ENCODE results near the gene DGKQ. TPM values are rescaled to one million over a fixed set of nuclear protein-coding genes. Genes with fewer than 3 reads are reported as not detected.
"Not testable (repeated sequence)": the region's sequence is repeated elsewhere in the genome, so short reads cannot be mapped to it uniquely, and the experiment has no call there.

The DGKQ gene
- polyA plus RNA-seq, 1 experiment = 4.5 TPM

DNA sequence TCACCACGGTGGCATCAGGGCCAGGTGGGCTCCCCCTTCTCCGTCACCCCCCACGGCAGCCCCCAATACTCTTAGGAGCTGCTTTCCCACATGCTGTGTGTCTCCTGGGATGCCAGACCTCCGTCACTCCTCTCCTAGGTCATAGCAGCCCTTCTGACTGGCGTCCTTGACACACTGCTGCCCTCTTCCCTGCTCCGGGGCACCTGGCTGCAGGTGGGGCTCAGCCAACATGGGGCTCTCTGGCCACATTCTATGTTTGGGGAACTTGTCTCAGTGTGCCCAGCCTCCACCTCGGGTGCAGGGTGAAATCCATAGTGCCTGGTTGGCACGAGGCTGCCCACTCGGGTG lies 27.3 kb downstream of the DGKQ start:
- no peak for TF ChIP-seq CTCF (IDR thresholded peaks at IDR 0.05; ENCODE audit: low read depth, low read length)
- ChIA-PET POLR2A (no interaction called here), CTCF (no interaction called here)
- DNase-seq (ENCODE audit: low read depth, low spot score) = no peak
- H3K4me3 ChIP-seq (ENCODE audit: low read depth, low read length) = no peak overlapping the region
- H3K27me3 ChIP-seq (ENCODE audit: control insufficient read depth, insufficient read depth, low read length) = no peaks in the 10 kb centered on the region
- H3K27ac ChIP-seq (ENCODE audit: low read depth, low read length) = no peak overlapping the region
- H3K9me3 ChIP-seq (ENCODE audit: control insufficient read depth, insufficient read depth, low read length) = no peaks in the 10 kb centered on the region; the same call in 1 of the 2 replicates

DNA sequence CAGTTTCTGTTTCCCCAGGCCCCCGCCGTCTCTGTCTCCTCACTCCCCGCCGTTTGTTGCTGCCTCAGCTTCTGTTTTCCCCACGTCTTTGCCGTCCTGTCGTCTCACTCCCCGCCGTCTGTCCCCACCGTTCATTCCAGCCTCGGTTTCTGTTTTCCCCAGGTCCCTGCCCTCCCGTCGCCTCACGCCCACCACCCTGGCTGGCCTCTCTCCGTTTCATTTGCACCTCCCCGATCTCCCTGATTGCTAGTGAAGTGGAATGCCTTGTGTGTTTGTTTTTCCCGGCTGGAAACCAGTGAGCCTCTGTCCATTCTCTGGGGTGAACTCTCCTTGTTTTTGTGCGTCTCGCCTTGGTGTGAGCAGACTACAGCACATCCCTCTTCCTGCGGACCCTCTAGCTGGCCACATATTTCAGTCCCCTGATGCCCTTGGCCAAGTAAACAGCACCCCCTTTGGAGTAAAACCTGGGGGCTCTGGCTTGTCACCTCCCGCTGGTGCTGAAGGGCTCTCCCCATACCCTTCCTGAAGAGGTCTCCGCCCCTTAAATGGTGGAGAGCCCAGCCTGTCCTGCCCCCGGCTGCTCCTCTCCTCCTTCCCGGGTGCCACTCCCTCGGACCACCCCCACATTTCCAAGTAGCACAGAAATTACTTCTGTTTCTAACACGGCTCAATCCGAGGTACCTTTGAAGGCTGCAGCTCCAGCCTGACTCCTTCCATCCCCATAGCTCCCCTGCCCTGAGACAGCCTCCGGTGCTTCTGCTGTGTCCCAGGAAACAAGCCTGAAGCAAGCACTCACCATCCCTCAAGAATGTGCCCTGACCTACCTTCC lies 27.9 kb downstream of the DGKQ start:
- Histone ChIP-seq H3K9me3 (ENCODE audit: control insufficient read depth, insufficient read depth, low read length) (no peaks in the 10 kb centered on the region; the same call in 1 of the 2 replicates), H3K4me3 (ENCODE audit: low read depth, low read length) (peak overlapping the region; percentile 20; the same call in 1 of the 2 replicates), H3K27ac (ENCODE audit: low read depth, low read length) (peak overlapping the region; percentile 2), H3K27me3 (ENCODE audit: control insufficient read depth, insufficient read depth, low read length) (no peaks in the 10 kb centered on the region)
- POLR2A ChIA-PET = no interaction called here
- TF ChIP-seq CTCF (IDR thresholded peaks at IDR 0.05; ENCODE audit: low read depth, low read length) = no peak
- CTCF ChIA-PET = no interaction called here
- no peak for DNase-seq (ENCODE audit: low read depth, low spot score)

GRCh38 chr4:939508-939907 lies 33.9 kb downstream of the DGKQ start:
- POLR2A ChIA-PET; H3K9me3 ChIP-seq (ENCODE audit: control insufficient read depth, insufficient read depth, low read length); H3K27ac ChIP-seq (ENCODE audit: low read depth, low read length); CTCF ChIA-PET; DNase-seq (ENCODE audit: low read depth, low spot score); H3K27me3 ChIP-seq (ENCODE audit: control insufficient read depth, insufficient read depth, low read length); H3K4me3 ChIP-seq (ENCODE audit: low read depth, low read length): not testable (repeated sequence)

DNA sequence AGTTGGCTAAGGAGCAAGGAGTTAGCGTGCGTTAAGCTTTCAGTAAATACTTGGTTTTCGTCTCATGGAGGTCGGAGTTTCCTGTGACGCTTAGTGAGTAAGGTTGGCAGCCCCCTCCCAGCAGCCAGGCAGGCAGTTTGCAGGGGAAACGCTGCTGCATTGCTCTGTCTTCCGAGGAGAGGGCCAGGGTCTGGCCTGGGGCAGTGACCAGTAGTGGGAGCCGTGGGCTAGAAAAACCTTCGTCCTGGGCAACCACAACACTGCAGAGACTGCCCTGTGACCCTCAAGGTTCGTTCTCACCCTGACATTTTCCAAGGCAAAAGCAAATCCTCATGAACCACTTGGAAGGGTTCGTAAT lies 40.7 kb downstream of the DGKQ start:
- POLR2A ChIA-PET = interaction anchor here (1.4 kb wide), 2 partner anchors 40 to 46 kb away, joined by 3 read pairs; partner anchors contain the start of gene DGKQ
- Histone ChIP-seq H3K9me3 (ENCODE audit: control insufficient read depth, insufficient read depth, low read length) (no peaks in the 10 kb centered on the region; the same call in 1 of the 2 replicates), H3K4me3 (ENCODE audit: low read depth, low read length) (peak overlapping the region; percentile 94), H3K27me3 (ENCODE audit: control insufficient read depth, insufficient read depth, low read length) (no peaks in the 10 kb centered on the region), H3K27ac (ENCODE audit: low read depth, low read length) (peak overlapping the region; percentile 47)
- 0 out of 2 replicates have a peak, but pooled peaks have one; percentile 16 for TF ChIP-seq CTCF (IDR thresholded peaks at IDR 0.05; ENCODE audit: low read depth, low read length)
- CTCF ChIA-PET = no interaction called here
- no peak for DNase-seq (ENCODE audit: low read depth, low spot score)

DNA sequence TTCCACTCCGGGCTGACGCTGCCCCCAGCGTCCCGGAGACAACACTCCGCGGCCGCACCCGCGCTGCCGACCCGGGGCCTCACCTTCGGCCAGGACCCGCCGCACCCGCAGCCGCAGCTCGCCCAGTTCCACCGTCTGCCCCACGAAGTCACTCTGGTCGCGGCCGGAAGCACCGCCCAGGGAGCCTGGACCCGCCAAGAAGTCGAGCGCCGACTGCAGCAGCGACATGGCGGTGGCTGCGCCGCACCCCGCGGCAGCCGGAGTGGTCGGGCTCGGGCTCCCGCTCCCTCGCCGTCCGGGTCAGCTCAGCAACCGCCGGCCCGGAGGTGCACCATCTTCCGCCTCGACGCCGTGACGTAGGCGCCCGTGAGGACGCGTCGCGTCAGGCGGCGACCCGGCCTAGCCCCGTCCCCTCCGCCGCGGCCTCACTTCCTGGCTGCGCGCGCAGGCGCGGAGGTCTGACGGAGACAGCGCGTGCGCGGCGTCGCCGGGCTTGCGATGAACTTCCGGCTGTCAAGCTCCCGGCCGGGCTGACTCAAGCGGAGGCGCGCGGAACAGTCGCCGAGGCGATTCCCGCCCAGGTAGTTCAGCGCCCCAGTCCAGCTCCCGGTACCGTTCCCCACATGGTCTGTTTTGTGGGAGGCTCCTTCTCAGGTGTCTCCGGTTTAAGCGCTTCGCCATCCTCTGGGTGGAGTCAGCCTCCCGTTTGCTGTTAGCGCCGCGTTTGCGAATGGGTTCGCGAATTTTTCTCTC lies 41.2 kb downstream of the DGKQ start, which contains the start of the genes GAK and TMEM175:
GAK (minus strand) TSS at position 357 of the 753 bp plus-strand sequence; CDS start at position 228, 129 bp downstream.
TMEM175 (plus strand) TSS at position 501 of the 753 bp plus-strand sequence. CDS start 15,280 bp downstream, outside the sequence.
- Histone ChIP-seq H3K9me3 (ENCODE audit: control insufficient read depth, insufficient read depth, low read length) (no peaks in the 10 kb centered on the region; the same call in 1 of the 2 replicates), H3K27me3 (ENCODE audit: control insufficient read depth, insufficient read depth, low read length) (no peaks in the 10 kb centered on the region), H3K4me3 (ENCODE audit: low read depth, low read length) (peak within 1 kb of the TSS; percentile 94), H3K27ac (ENCODE audit: low read depth, low read length) (peak within 1 kb of the TSS; percentile 57)
- TF ChIP-seq CTCF (IDR thresholded peaks at IDR 0.05; ENCODE audit: low read depth, low read length) = no peak
- POLR2A ChIA-PET = interaction anchor here (1.4 kb wide), 3 partner anchors 41 to 151 kb away, joined by 3 to 4 read pairs (median 3); partner anchors contain the start of gene DGKQ
- DNase-seq (ENCODE audit: low read depth, low spot score) = peak; percentile 85
- CTCF ChIA-PET = no interaction called here
